ENCODE results near the gene ULK4. TPM values are rescaled to one million over a fixed set of nuclear protein-coding genes. Genes with fewer than 3 reads are reported as not detected.

Gene ULK4
- total and polyA plus RNA-seq, 7 donors: 2.1 to 18.6 (median 8.9) TPM

- Histone ChIP-seq H3K27ac (no peak overlapping the region), H3K27me3 (no peaks in the 10 kb centered on the region), H3K4me3 (no peak overlapping the region), H3K36me3 (no peaks in the 10 kb centered on the region), H3K9me3 (no peaks in the 10 kb centered on the region), H3K4me1 (no peaks in the 10 kb centered on the region)
- intact Hi-C loops (cut with DNase I): loop anchor here (10.0 kb wide), 2 partner anchors 66 to 546 kb away; partner anchors contain the start of gene ULK4
- WGBS, 2 donors: 89 to 93% methylated on average over 2 of the region's 2 CpGs
- DNase-seq: no peak
- TF ChIP-seq CTCF (IDR thresholded peaks at IDR 0.05): no peak
- TF ChIP-seq POLR2AphosphoS5 (IDR thresholded peaks at IDR 0.05): no peak
- no peak for TF ChIP-seq EP300 (IDR thresholded peaks at IDR 0.05)
- TF ChIP-seq POLR2A (IDR thresholded peaks at IDR 0.05): no peak
Observed at GRCh38 chr3:41898631-41899030, 63.3 kb downstream of the ULK4 start.

- no peaks in the 10 kb centered on the region for H3K36me3 ChIP-seq
- H3K27me3 ChIP-seq: no peaks in the 10 kb centered on the region
- no peak overlapping the region for H3K27ac ChIP-seq
- no peak overlapping the region for H3K4me3 ChIP-seq
- H3K9me3 ChIP-seq: no peaks in the 10 kb centered on the region
- H3K4me1 ChIP-seq: no peaks in the 10 kb centered on the region
- intact Hi-C loops (cut with DNase I): loop anchor here (1.0 to 10.0 kb wide), 4 partner anchors 71 to 551 kb away; partner anchors contain the start of gene ULK4
- DNase-seq: no peak
- TF ChIP-seq CTCF (IDR thresholded peaks at IDR 0.05) (peak in 3 of 4 experiments; percentile 20 to 56 (median 30)), POLR2AphosphoS5 (IDR thresholded peaks at IDR 0.05) (no peak)
- WGBS, 2 donors: 21 to 52% methylated on average over 1 of the region's 1 CpG
Observed at GRCh38 chr3:41893977-41894376, 67.9 kb downstream of the ULK4 start.

GRCh38 chr3:41888368-41889076 lies 73.4 kb downstream of the ULK4 start:
- no peaks in the 10 kb centered on the region for H3K36me3 ChIP-seq
- H3K27ac ChIP-seq: no peak overlapping the region
- TF ChIP-seq CTCF (IDR thresholded peaks at IDR 0.05): no peak
- no peak for TF ChIP-seq EP300 (IDR thresholded peaks at IDR 0.05)
- no peaks in the 10 kb centered on the region for H3K9me3 ChIP-seq
- DNase-seq: no peak
- no peak overlapping the region for H3K4me3 ChIP-seq
- 12 to 42% methylated on average over 3 of the region's 3 CpGs for WGBS, 2 donors
- no peaks in the 10 kb centered on the region for H3K4me1 ChIP-seq
- intact Hi-C loops (cut with DNase I): no loop called here
- no peaks in the 10 kb centered on the region for H3K27me3 ChIP-seq

- no peak overlapping the region for H3K27ac ChIP-seq
- intact Hi-C loops (cut with DNase I): loop anchor here (2.0 to 5.0 kb wide), 2 partner anchors 1161 to 1556 kb away; no protein-coding TSS in a partner anchor
- no peaks in the 10 kb centered on the region for H3K36me3 ChIP-seq
- no peak for DNase-seq
- H3K4me3 ChIP-seq: no peak overlapping the region
- TF ChIP-seq POLR2AphosphoS5 (IDR thresholded peaks at IDR 0.05): no peak
- no peak for TF ChIP-seq CTCF (IDR thresholded peaks at IDR 0.05)
- TF ChIP-seq POLR2A (IDR thresholded peaks at IDR 0.05): no peak
- TF ChIP-seq EP300 (IDR thresholded peaks at IDR 0.05): no peak
- no peaks in the 10 kb centered on the region for H3K4me1 ChIP-seq
- no peaks in the 10 kb centered on the region for H3K9me3 ChIP-seq
- no peaks in the 10 kb centered on the region for H3K27me3 ChIP-seq
Observed at GRCh38 chr3:41882956-41883355, 78.9 kb downstream of the ULK4 start.
